ENCODE results near the gene ABAT. TPM values are rescaled to one million over a fixed set of nuclear protein-coding genes. Genes with fewer than 3 reads are reported as not detected.

Gene ABAT
- total and polyA plus RNA-seq, 9 donors = 3.8 to 20.3 (median 13.6) TPM

GRCh38 chr16:8676160-8676547, 1.7 kb downstream of the ABAT start:
- DNase-seq = no peak
- no peak overlapping the region for H3K4me3 ChIP-seq
- no peaks in the 10 kb centered on the region for H3K9me3 ChIP-seq
- 63 to 72% (median 72%) methylated on average over 5 of the region's 5 CpGs for WGBS, 3 donors
- intact Hi-C loops (cut with DNase I) = loop anchor here in 1 of 4 donors (10.0 kb wide), 1 partner anchor 119 kb away; the partner anchor contains the start of genes PMM2 and TMEM186
- H3K27ac ChIP-seq = no peak overlapping the region
- H3K27me3 ChIP-seq = no peaks in the 10 kb centered on the region
- no peak for TF ChIP-seq EP300 (IDR thresholded peaks at IDR 0.05)
- no peak for TF ChIP-seq POLR2A (IDR thresholded peaks at IDR 0.05)
- no peak for TF ChIP-seq CTCF (IDR thresholded peaks at IDR 0.05)
- H3K4me1 ChIP-seq (ENCODE audit: insufficient read depth) = peaks cover 5% of the 10 kb centered on the region
- H3K36me3 ChIP-seq = no peaks in the 10 kb centered on the region

GRCh38 chr16:8676737-8677375, 2.4 kb downstream of the ABAT start:
- no peaks in the 10 kb centered on the region for H3K27me3 ChIP-seq
- H3K27ac ChIP-seq = no peak overlapping the region
- TF ChIP-seq EP300 (IDR thresholded peaks at IDR 0.05) (no peak), CTCF (IDR thresholded peaks at IDR 0.05) (no peak), POLR2A (IDR thresholded peaks at IDR 0.05) (no peak)
- WGBS, 3 donors = 81 to 88% (median 82%) methylated on average over 7 of the region's 7 CpGs
- no peak overlapping the region for H3K4me3 ChIP-seq
- no peaks in the 10 kb centered on the region for H3K36me3 ChIP-seq
- intact Hi-C loops (cut with DNase I) = loop anchor here in 1 of 4 donors (10.0 kb wide), 1 partner anchor 118 kb away; the partner anchor contains the start of genes PMM2 and TMEM186
- no peaks in the 10 kb centered on the region for H3K9me3 ChIP-seq
- DNase-seq = no peak
- H3K4me1 ChIP-seq (ENCODE audit: insufficient read depth) = peaks cover 5% of the 10 kb centered on the region

GRCh38 chr16:8677481-8677880, 3.1 kb downstream of the ABAT start:
- WGBS, 3 donors = 94 to 96% (median 95%) methylated on average over 5 of the region's 5 CpGs
- H3K36me3 ChIP-seq = no peaks in the 10 kb centered on the region
- DNase-seq = no peak
- H3K9me3 ChIP-seq = no peaks in the 10 kb centered on the region
- intact Hi-C loops (cut with DNase I) = loop anchor here in 1 of 4 donors (10.0 kb wide), 1 partner anchor 117 kb away; the partner anchor contains the start of genes PMM2 and TMEM186
- no peak overlapping the region for H3K4me3 ChIP-seq
- H3K4me1 ChIP-seq (ENCODE audit: insufficient read depth) = peaks cover 5% of the 10 kb centered on the region
- no peak overlapping the region for H3K27ac ChIP-seq
- no peaks in the 10 kb centered on the region for H3K27me3 ChIP-seq
- no peak for TF ChIP-seq CTCF (IDR thresholded peaks at IDR 0.05)
- no peak for TF ChIP-seq EP300 (IDR thresholded peaks at IDR 0.05)
- TF ChIP-seq POLR2A (IDR thresholded peaks at IDR 0.05) = no peak

- no peaks in the 10 kb centered on the region for H3K36me3 ChIP-seq
- WGBS, 3 donors = 72 to 76% (median 73%) methylated on average over 7 of the region's 7 CpGs
- H3K4me3 ChIP-seq = no peak overlapping the region
These were observed 3.9 kb downstream of the ABAT start for GRCh38 chr16:8678068-8678927.

More at GRCh38 chr16:8678068-8678927, 3.9 kb downstream of the ABAT start:
- Histone ChIP-seq H3K9me3 (no peaks in the 10 kb centered on the region), H3K27ac (no peak overlapping the region), H3K27me3 (no peaks in the 10 kb centered on the region), H3K4me1 (ENCODE audit: insufficient read depth) (peaks cover 5% of the 10 kb centered on the region)
- no peak for DNase-seq
- TF ChIP-seq EP300 (IDR thresholded peaks at IDR 0.05) = no peak
- TF ChIP-seq CTCF (IDR thresholded peaks at IDR 0.05) = no peak
- TF ChIP-seq POLR2A (IDR thresholded peaks at IDR 0.05) = no peak
- intact Hi-C loops (cut with DNase I) = loop anchor here in 1 of 4 donors (10.0 kb wide), 1 partner anchor 117 kb away; the partner anchor contains the start of genes PMM2 and TMEM186

Measured in ovary (tissue), 9 donors.